Fibroblast of skin of abdomen (primary cell): ENCODE results near the gene INO80.

Source experiments
- DNase-seq: peaks from one replicate; pipeline ENCODE4 v3.0.0-alpha.2; 2013

INO80 gene

DNA sequence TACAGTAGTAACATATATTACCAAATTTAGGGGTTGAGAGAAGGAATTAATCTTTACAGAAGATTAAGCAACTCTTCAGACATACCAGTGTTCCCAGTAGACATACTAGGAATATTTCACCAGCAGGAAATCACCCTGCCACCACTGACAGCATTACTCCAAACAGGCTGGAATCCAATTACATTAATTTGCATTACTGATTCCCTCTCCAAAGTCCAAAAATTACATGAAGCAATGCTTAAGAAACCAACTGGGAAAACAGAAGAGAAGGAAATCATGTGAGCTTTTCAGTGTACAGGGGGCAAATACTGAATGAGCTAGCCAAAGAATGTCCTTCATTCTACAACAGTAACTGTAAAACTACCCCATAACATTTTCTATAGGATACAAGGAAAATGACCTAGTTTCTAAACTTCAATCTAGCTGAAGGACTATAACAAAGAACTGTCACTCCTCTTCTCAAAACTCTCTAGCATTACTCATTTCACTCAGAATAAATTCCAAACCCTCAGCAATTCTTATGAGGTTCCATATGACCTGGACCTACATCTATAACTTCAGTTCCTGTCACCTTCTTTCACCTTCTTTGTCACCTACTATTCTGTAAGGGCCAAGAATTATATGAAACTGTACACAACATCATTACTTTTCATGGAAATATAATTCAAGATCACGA lies 72.7 kb downstream of the INO80 start:
- peak; percentile 86 for DNase-seq

DNA sequence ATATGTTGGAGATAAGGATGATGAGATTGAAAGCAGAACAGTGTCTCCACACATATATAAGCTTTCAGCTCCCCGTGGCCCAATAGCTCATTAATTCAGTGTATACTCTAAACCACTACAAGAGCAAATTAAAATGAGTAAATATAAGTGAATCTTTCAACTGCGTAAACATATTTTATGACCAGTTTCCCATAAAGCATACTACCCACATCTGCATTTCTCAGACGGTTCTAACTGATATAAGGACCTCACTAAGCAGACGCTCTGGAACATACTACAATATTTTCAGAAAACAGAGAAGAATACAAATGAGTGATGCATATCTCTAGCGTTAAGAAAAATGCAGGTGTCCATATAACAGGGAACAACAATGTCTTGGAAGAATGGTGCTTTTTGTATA lies 73.2 kb downstream of the INO80 start:
- DNase-seq, result peak; percentile 6

DNA sequence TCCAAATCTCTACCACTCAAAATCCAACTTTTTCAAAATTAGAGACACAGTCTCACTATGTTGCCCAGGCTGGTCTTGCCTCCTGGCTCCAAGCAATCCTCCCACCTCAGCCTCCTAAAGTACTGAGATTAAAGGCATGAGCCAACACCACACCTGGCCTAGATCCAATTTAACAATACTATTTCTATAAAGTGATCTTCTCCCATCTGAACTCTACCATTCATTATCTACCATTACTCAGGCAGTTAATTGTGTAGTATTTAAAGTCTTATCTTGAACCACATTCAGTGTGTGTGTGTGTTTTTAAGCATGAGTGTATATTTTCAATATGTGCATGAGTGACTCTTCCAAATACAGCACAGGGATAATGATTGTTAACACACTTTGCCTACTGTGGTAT lies 77.0 kb downstream of the INO80 start:
- DNase-seq, result no peak

DNA sequence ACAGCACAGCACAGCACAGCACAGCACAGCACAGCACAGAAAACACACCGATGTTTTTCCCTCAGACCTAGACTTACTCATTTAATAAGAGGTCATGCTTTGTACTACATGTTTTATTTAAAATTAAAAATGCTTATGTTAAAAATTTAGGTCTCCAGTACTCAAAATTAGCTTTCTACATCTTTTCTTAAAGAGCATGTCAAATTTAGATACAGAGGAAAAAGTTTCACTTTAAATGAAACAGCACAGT lies 84.1 kb downstream of the INO80 start:
- DNase-seq, result no peak

DNA sequence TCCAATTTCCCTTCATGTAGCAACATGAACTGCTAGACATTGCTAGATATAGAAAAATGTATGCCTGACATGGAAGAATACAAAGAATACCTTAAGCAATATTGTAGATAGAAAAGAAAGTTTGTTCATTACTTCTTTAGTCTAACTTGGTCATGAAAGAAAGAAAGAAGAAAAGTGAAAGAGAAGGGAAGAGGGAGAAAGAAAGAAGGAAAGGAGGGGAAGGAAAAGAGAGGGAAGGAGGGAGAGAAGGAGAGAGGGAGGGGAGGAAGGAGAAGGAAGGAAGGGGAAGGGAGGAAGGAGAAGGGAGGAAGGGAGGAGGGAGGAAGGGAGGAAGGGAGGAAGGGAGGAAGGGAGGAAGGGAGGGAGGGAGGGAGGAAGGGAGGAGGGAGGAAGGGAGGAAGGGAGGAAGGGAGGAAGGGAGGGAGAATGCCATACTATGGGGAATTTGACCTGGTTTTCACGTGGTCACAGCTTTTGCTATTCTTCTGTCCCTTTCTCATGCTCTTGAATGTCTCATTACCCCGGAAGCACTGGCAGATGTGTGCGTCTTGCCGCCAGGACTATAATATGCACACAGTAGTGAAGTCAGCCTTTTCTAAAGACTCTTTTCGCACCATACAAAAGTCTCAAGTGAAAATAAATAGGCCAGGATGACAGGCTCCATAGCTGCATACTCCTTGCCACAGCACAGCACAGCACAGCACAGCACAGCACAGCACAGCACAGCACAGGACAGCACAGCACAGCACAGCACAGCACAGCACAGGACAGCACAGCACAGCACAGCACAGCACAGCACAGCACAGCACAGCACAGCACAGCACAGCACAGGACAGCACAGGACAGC lies 84.6 kb downstream of the INO80 start:
- DNase-seq, result no peak

DNA sequence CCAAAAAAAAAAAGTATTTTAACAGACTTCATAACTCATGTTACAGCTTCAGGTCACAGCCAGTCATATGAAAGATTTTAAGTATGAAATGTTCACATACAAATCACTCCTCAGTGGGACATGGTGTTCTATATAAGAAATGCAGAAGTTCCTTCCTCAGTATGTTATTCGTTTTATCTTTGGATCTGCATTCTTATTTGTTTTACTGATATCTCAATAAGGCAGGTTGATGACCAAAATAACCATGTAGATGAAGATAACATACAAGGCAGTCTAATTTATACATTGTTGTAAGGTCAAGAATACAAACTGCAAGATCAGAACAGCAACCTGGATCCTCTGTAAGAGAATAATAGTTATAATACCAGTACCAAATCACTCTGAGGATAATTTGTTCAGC lies 87.2 kb downstream of the INO80 start:
- DNase-seq, result no peak

DNA sequence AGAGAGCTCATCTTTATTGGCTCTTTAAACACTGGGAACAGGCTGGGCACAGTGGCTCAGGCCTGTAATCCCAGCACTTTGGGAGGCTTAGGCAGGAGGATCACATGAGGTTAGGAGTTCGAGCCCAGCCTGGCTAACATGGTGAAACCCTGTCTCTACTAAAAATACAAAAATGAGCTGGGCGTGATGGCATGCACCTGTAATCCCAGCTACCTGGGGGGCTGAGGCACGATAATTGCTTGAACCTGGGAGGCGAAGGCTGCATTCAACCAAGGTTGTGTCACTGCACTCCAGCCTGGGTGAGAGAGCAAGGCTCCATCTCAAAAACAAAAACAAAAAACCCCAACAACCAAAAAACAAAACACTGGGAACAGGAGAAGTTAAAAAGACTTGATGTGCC lies 90.7 kb downstream of the INO80 start:
- no peak for DNase-seq

DNA sequence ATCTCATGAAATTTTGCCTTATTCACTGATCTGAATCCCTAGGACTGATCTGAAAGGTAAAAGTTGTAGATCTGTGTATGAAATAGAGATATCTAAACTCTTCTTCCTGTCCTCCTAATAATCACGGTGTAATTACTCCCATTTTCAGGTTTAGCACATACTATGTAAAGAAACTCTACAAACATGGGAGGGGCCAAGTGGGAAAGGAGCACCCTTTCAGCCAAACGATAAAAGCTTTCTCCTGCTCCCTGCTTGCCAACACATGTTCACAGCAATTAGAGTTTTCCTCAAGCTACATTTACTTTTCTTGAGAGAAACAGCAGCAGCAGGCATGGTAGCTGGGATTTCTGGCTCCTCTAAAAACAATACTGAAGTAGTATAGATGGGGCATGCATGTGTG lies 91.2 kb downstream of the INO80 start:
- no peak for DNase-seq

DNA sequence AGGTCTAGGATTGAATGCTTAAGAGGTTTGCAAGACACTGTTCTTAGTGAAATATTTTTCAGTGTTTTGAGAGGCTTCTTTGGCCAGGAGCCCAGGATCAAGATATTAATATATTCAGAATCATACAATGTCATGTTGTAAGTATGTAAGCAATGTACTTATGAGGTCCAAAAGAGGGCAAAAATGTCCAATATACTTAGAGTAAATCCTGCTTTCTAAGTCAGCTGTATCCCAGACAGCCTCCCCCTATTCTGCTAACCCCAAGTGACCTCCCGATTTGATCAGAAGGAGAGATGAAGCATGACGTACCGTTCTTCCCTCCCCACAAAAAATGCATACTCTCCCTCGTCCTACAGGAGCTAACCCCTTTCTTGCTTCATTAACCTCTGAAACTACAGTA lies 91.9 kb downstream of the INO80 start:
- peak; percentile 94 for DNase-seq

DNA sequence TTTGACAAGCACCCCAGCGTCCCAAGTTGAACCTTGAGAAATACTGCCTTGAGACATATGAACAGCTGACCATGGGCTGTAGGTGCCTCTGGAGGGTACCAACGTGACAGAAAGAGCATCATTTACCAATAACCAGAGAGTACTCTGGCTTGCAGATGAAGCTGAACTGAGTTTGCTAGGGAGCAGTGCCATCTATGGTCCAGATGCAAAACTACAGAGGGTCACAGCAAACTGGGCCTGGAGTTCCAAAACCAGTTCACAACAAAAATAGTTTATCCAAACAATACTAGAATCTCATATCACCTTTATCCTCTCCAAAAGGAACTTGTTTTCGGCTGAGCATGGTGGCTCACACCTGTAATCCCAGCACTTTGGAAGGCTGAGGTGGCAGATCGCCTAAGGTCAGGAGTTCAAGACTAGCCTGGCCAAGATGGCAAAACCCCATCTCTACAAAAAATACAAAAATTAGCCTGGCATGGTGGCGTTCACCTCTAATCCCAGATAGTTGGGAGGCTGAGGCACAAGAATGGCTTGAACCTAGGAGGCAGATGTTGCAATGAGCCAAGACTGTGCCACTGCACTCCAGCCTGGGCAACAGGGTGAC lies 93.5 kb downstream of the INO80 start:
- peak; percentile 59 for DNase-seq

DNA sequence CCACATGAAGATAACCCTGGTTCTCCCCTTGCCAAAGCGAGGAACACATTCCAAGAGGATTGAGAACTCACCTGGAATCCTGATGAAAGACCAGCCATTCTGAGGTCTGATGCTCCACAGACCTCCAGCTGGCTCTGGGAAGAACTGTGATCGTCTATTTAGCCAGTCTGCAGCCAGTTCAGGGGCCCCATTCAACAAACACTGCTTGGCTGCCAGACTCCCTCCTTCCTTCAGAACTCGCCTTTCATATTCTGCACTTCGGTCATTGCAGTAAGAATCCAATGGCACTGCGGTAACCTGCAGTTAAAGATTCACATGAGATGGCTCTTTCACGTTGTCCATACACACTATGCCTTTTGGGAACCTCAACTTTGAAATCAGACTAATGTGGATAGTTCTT lies 95.3 kb downstream of the INO80 start:
- no peak for DNase-seq

DNA sequence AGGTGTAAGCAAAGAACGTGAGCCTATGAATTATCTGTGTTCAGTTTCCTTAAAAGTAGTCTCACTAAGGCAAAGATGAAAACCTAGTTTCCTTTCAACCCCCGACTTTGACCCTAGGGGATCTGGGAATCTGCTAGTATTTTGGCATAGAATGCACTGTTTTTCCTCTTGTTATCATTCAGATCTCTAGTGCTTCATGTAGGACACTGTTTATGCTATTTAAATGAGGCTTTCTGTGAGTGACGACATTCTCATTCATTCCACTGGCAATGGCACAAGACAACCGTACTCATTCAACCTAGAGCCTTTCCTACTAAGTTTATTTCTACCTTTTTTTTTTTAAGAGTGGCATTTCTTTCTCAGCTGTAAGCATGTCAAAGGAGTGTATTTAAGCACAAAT lies 95.8 kb downstream of the INO80 start:
- no peak for DNase-seq

DNA sequence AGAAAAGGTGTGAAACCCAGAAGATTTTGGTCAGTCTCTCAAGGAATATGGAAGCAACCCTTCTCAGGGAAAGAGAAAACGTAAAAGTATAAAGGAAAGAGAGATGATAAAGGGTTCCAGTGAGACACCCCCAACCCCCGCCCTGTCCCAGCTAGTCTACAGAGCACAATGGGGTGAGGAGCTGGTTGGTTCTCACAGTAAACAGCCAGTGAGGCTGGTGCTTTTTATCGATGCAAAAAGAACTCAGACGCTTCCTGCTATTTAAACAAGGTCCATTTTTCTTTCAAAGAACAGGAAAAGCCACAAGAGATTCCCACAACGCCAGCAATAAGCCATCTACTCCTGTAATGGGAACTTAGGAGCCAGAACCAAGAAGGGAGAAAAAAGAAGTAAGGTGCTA lies 96.9 kb downstream of the INO80 start:
- DNase-seq, result no peak

DNA sequence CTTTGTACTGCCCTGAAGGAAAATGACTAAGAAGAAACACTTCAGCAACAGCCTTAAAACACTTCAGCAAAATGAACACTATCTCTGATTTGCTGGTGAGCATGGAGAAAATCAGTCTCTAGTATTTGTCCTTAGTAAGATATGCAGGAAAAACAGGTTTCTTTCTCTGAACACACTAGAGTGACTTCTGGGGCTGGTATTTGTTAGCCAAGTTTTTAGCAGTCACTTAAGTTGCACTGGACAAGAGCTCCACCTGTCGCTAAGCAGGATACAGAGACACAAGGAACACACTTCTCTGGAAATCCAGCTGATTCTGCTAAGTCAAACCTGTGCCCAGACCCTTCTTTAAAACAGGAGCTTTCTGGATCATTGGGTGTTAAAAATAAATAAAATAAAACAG lies 97.5 kb downstream of the INO80 start:
- DNase-seq, result no peak

DNA sequence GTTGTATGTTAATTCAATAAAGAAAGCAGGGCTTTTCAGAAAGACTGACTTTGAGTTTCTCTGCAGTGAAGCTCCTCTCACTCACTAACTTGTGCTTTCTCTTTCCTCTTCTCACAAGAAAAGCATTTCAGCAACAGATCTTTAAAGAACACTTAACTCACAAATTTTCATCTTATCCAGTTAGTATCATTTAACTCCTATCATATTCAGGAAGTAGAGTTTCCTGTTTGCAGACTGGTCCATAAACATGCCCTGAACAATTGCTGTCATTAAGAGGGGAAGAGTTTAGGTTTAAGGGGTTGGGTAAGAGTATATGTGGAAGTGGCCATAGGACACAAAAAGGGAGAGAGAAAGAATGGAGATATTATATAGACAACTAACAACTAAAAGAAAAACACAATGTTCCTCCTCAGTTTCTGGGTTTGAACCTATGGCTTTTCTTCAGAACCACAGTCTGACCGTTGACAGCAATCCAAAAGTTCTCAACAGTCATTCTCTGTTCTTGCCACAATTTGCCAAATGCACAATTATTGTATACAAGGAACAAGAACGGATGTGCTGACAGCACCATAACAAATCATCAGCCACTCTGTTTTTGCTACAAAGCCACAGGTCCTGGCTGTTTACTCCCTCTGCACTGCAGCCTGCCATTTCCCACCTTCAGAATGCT lies 98.9 kb downstream of the INO80 start:
- DNase-seq, result no peak

DNA sequence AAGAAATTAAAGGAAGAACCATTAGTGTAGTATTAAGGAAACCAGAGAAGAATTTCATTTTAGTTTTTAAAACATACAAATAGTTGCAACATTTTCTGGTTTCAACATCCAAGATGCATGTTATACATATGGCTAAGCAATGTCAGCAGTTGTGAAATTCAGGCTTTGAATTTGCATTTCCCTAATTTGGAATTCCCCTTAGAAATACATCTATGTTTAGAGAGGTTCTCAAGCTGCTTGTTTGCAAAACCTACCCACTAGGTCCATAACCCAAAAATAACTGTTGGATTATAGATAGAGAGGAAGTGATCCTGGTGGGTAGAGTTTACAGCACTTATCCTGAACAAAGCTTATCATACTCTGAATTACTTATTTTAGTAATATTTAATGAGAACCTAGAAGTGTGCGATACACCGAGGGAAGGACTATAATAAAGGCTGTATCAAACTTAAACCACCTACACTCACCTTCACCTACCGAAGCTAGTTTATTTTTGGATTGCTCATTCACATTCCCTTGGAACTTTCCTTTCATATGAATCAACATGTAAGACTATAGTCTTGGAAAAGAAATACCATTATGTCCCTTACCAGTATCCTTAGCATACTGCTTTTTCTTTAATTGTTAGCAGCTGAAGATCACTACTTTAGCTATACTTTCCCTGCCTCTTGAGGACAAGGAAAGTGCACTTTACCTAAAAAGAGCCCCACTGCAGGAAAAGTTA lies 102.2 kb downstream of the INO80 start:
- peak; percentile 46 for DNase-seq

DNA sequence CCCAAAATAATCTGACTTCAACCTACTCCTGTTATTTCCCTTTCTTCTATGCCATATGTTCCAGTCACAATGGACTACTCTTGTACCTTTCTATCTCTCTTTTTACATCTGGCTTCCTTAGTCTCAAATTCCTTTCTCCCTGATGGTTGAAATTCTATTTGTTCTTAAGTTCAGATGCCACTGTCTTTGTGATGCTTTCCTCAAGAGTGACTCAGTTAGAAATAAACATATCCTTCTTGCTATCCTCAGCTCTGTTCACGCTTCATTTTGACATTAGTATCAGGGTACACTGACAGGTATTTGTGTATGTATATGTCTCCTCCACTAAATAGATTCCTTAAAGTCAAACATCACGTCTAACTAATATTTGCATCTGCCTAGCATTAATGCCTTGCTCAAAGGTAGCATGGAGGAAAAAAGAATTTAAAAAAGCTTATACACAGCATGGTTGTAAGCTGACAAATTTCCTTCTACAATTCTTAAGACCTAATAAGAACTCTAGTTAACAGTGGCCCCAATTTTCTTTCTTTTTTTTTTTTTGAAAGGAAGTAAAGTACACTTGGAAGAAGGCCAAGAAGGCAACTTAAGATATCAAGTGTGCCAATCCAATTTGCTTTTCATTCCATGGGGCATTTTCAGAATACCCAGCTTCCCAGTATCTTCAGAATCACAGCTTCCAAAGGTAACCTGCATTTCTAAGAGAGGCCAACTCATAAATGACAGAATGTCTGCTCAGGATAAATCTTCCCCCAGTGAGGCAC lies 104.8 kb downstream of the INO80 start:
- no peak for DNase-seq

DNA sequence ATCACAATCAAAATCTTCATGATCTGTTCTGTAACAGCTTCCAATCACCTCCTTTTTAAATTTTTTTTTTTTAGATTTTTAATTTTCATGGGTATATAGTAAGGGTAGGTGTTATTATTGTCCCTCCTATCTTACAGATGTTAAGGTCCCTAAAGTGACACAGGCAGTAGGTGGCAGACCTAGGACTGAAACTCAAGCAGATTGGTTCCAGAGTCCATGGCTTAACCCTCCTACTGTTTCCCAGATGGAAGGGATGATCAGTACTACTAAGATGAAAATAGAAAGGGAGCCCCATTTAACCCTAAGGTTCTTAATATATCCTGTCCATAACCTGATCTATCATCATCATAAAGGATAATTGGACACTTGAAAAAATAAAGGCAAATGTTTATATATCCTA lies 105.7 kb downstream of the INO80 start:
- DNase-seq, result no peak

DNA sequence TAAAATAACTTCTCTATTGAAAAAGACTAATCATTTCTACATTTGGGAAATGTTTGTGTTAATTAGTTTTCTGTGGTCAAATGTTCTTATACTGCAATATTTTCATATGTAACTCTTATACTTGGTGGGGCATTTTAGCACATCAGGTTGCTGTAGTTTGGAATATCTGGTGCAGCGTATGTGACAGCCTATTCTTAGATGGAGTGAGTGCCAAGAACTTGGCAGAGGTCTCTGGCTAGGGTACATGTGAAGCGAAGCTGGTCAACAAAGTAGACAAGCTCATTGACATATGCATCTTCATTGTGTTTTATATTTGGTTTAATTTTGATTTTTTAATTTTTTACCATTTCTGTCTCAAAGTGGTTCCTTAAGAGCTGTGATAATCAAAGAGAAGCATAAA lies 109.6 kb downstream of the INO80 start:
- DNase-seq, result no peak

DNA sequence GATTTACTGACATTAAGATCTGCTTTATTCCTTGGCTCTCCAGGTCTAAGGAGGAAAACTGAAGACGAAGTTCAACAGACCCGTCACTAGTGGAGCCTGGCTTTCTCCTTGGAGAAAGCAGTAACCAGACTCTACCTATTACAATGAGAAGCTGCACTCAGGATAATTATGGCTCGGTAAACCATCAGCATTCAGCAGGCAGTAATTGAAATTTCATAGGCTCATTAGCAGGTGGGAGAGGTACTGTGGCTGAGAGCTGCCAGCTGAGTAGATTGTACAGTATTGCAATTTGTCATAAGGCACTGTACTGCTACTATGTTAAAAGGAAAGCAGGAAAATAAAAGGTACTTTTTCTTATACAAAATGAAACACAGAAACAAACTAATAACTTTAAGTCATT lies 111.6 kb downstream of the INO80 start:
- DNase-seq, result no peak

DNA sequence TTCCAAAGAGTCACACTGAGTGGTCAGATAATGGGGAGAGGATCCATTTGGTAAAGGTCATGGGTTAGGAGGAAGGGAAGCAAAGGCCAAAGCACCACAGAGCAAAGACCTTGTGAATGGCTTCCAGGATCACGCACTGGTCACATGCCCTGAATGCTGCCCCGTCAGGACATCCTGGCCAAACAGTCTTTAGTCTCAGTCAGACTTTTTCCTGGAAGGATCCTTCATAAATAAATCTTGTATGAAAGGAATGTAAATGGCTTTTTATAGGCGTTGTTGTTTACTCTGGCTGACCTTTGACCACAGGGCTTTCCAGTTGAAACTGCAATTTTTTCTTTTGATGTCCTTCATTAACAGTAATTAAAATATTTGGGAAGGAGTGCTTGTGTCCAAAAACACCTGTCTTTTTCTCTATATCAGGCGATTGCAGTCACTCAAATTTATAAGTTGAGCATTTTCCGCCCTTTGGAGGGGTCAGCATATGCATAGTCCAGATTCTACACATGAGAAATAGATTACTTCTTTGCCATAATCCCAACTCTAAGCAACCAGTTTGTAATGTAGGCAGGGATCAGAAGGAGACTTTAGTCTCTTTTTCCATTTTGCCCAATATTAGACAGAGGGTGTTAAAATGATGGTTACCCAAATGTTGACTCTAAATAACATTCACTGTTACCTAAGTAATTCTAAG lies 114.4 kb downstream of the INO80 start:
- no peak for DNase-seq

DNA sequence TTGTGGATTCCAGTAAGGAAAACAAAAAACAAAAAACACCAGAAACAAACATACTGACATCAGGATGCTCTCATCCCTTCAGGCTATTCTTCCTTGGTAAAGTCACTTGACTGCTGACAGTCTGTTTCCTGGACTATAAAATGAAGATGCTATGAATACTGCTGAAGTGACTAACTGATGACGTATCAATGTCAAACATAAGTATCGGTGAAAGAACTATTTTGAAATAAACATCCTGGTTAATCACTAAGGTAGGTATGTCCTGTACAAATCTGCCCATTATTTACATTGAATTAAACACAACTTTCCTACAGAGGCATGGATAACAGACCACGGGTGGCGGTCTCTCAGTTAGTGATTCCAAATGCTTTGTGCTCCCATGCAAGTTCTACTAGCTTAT lies 116.9 kb downstream of the INO80 start:
- DNase-seq, result peak; percentile 31
